ACC112 (cell line): ENCODE data around the gene PHAF1.
"Not testable (repeated sequence)": the region's sequence is repeated elsewhere in the genome, so short reads cannot be mapped to it uniquely, and the experiment has no call there.

Experiments
- H2AFZ ChIP-seq: fragments of 200-600 bp; sonication (generic); one replicate; pipeline ENCODE4 v1.6.0; 2017; ENCODE audit warnings: antibody characterized with exemption, low read length; ENCODE audit not compliant: unreplicated experiment
- H3K27ac ChIP-seq: fragments of 200-600 bp; sonication (generic); 2 replicates; pipeline ENCODE4 v1.5.1; 2014; ENCODE audit warnings: low read depth, mild to moderate bottlenecking, antibody characterized with exemption, low read length, moderate library complexity
- H3K27me3 ChIP-seq: fragments of 200-600 bp; sonication (generic); 2 replicates; pipeline ENCODE4 v1.6.1; 2014; ENCODE audit warnings: mild to moderate bottlenecking, antibody characterized with exemption, low read length, moderate library complexity, mixed read lengths; ENCODE audit not compliant: insufficient read depth
- H3K36me3 ChIP-seq: fragments of 200-600 bp; sonication (generic); 2 replicates; pipeline ENCODE4 v1.6.1; 2016; ENCODE audit warnings: mild to moderate bottlenecking, antibody characterized with exemption, low read length, moderate library complexity, mixed read lengths; ENCODE audit not compliant: insufficient read depth
- H3K4me1 ChIP-seq: fragments of 200-600 bp; sonication (generic); one replicate; pipeline ENCODE4 v1.6.1; 2016; ENCODE audit warnings: low read length, mixed read lengths; ENCODE audit not compliant: insufficient read depth, unreplicated experiment, control insufficient read depth
- H3K4me3 ChIP-seq: fragments of 200-600 bp; sonication (generic); 2 replicates; pipeline ENCODE4 v1.5.1; 2014; ENCODE audit warnings: mild to moderate bottlenecking, low read depth, low read length
- H3K79me2 ChIP-seq: fragments of 200-600 bp; sonication (generic); one replicate; pipeline ENCODE4 v1.6.0; 2016; ENCODE audit warnings: low read length; ENCODE audit not compliant: control insufficient read depth, unreplicated experiment, insufficient read depth

The PHAF1 gene

DNA sequence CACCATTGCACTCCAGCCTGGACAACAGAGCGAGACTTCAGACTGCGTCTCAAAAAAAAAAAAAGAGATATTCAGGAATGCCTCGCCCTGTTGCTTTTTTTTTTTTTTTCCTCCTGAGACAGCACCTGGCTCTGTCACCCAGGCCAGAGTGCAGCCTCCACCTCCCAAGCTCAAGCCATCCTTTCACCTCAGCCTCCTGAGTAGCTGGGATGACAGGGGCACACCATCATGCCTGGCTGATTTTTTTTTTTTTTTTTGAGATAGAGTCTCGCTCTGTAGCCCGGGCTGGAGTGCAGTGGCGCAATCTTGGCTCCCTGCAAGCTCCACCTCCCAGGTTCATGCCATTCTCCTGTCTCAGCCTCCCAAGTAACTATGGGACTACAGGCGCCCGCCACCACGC is 8.0 kb downstream of the PHAF1 start:
- Histone ChIP-seq H3K79me2 (peaks cover 31% of the 10 kb centered on the region), H3K27ac (no peak overlapping the region), H3K4me1 (peaks cover 26% of the 10 kb centered on the region), H3K36me3 (0 out of 2 replicates have a peak, but pooled peaks cover 7% of the 10 kb centered on the region), H2AFZ (no peak overlapping the region), H3K4me3 (no peak overlapping the region), H3K27me3 (no peaks in the 10 kb centered on the region)

DNA sequence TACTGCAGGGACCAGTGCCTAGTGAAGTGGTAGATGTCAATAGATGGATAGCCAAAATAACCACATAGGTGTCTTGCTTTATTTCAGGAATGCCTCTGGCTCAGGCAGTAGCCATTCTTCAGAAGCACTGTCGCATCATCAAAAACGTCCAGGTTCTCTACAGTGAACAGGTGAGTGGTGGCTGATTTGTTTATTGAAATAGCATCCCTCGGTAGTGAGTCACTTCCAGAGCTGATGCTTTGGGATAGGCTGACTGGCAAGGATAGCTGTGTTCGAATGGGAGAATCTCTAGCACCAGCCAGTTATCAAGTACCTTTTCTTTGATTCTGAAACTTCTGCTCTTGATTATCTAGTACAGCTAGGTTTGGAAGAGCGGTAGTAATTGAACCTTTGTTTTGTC is 10.3 kb downstream of the PHAF1 start:
- Histone ChIP-seq H2AFZ (no peak overlapping the region), H3K27ac (no peak overlapping the region), H3K4me3 (no peak overlapping the region), H3K36me3 (peaks cover 12% of the 10 kb centered on the region; the same call in 1 of the 2 replicates), H3K79me2 (peaks cover 21% of the 10 kb centered on the region), H3K4me1 (peaks cover 23% of the 10 kb centered on the region), H3K27me3 (no peaks in the 10 kb centered on the region)

DNA sequence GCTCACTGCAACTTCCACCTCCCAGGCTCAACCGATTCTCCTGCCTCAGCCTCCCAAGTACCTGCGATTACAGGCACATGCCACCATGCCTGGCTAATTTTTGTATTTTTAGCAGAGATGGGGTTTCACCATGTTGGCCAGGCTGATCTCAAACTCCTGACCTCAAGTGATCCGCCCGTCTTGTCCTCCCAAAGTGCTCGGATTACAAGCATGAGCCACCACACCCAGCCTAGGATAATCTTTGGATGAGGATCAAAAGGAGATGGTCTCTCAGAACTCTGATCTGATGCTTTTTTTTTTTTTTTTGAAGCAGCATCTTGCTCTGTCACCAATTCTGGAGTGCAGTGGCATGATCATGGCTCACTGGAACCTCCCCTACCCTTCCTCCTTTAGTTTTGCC is 13.1 kb downstream of the PHAF1 start:
- not testable (repeated sequence) for H2AFZ ChIP-seq, H3K79me2 ChIP-seq, H3K27me3 ChIP-seq, H3K4me3 ChIP-seq, H3K27ac ChIP-seq, H3K4me1 ChIP-seq
- H3K36me3 ChIP-seq: peaks cover 20% of the 10 kb centered on the region; the same call in 1 of the 2 replicates

DNA sequence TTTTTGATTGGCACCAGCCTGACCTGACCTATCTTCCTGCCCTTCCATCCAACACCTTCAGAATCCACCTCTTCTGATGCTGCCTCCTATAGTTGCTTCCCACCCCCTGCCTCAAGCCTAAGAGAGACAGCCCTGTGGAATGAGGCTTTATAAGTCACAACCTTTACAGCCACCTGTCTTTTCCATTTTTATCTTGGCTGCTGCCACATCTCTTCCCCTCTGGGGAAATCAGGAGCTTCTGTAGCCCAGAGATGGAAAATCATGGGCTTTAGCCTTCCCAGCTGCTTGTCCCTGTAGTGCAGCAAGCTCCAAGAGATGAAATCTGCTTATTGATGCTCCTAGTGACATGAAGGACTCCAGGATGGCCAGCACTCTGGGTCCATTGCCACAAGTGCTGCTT is 18.7 kb downstream of the PHAF1 start:
- Histone ChIP-seq H3K4me3 (no peak overlapping the region), H3K79me2 (no peaks in the 10 kb centered on the region), H3K27me3 (no peaks in the 10 kb centered on the region), H2AFZ (no peak overlapping the region), H3K36me3 (peaks cover 21% of the 10 kb centered on the region; the same call in 1 of the 2 replicates), H3K27ac (no peak overlapping the region), H3K4me1 (no peaks in the 10 kb centered on the region)

DNA sequence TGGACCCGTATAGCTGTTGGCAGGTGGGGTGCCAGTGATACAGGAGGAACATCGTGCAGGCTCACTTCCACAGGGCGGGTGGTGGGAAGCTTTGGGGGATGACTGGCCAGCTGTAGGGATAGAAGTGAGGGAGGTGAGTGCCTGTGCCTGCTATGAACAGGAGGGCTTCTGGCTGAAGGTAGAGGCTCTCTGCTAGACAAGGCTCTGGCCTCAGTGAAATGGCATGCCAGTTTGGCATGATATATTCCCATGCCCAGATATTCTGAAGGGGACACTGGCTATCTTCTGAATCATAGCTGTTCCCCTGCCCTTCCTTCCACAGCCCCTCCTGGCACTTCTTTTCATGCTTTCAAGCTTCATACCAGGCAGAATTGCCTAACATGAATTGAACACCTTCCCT is 19.1 kb downstream of the PHAF1 start:
- Histone ChIP-seq H3K27me3 (no peaks in the 10 kb centered on the region), H2AFZ (no peak overlapping the region), H3K4me3 (no peak overlapping the region), H3K36me3 (peaks cover 21% of the 10 kb centered on the region; the same call in 1 of the 2 replicates), H3K27ac (no peak overlapping the region), H3K4me1 (no peaks in the 10 kb centered on the region), H3K79me2 (no peaks in the 10 kb centered on the region)

DNA sequence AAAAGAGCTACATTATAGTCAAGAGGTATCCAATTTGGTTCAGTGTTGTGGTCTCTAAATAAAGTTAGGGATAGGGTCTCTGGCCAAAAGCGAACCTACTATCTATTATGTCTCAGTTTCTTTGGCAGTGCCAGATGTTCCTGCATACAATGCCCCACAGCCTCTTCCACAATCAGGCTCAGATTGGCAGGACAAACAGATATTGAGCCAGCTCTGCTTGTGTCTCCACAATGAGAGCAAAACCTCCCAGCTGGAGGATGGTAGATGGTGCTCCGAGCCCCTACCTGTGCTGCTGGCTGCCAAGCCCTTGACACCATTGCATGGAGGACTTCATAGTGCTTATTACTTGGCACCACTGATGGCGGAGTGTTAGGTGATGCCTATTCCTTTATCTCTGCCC is 19.7 kb downstream of the PHAF1 start:
- Histone ChIP-seq H3K79me2 (no peaks in the 10 kb centered on the region), H3K27ac (no peak overlapping the region), H3K4me1 (no peaks in the 10 kb centered on the region), H2AFZ (no peak overlapping the region), H3K4me3 (no peak overlapping the region), H3K36me3 (peaks cover 24% of the 10 kb centered on the region; the same call in 1 of the 2 replicates), H3K27me3 (no peaks in the 10 kb centered on the region)

DNA sequence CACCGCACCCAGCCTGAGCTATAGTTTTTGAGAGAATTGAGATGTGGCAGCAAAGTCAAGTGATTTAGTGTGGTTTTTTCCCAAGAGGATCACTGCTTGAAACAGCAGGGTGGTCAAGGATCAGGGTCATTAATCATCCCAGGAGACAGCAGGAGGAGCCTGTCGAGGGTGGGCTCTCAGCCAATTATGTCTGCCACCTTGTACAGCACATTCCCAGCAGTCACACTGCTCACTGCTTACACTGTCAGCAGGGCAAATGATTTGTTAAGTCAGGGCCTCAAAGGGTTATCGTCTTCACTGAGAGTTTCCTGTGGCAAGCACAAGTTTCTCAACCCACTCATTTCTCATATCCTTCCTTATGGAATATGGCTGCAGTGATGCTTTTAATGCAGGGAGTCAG is 27.9 kb downstream of the PHAF1 start:
- Histone ChIP-seq H3K36me3 (peaks cover 32% of the 10 kb centered on the region), H3K4me3 (no peak overlapping the region), H3K4me1 (no peaks in the 10 kb centered on the region), H3K27me3 (no peaks in the 10 kb centered on the region), H3K79me2 (no peaks in the 10 kb centered on the region), H3K27ac (no peak overlapping the region), H2AFZ (no peak overlapping the region)

DNA sequence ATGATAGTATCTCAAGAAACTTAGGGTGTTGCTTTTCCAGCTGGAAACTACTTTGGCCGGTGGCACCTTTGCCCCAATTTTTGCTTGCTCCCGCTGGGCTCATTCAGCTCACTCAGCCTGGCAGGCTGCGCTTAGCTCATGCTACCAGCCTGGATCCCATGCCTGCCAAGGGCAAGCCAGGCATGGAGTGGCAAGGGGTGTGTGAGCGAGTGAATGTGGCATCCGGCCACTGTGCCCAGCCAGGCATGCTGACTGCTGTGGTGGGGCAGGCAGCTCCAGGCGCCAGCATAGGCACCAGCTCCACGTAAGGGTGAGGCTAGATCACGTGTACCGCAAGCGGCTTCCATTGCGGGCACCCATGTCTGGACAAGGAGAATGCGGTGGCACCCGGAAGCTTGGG is 31.6 kb downstream of the PHAF1 start:
- Histone ChIP-seq H3K27me3 (no peaks in the 10 kb centered on the region), H3K79me2 (no peaks in the 10 kb centered on the region), H3K4me1 (no peaks in the 10 kb centered on the region), H2AFZ (no peak overlapping the region), H3K27ac (no peak overlapping the region), H3K4me3 (no peak overlapping the region), H3K36me3 (peaks cover 23% of the 10 kb centered on the region)

DNA sequence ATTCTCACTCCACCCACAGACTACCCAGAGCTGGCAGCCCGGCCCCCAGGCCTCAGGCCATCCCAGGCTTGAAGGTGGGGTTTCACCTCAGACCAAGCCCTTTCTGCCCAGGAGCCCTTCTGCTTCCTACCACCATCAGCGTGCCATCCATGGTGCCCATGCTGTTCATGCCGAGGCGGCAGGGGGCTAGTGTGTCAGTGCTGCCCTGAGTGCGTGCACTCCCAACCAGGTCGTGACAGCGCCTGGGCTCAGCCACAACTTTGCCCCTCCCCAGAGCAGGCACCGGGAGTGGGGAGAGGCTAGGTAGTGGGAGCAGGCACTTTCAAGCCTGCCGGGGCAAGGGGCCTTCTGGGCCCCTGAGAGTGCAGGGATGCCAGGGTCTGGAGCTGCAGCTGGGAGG is 32.6 kb downstream of the PHAF1 start:
- Histone ChIP-seq H3K36me3 (peaks cover 24% of the 10 kb centered on the region), H3K4me1 (no peaks in the 10 kb centered on the region), H3K79me2 (no peaks in the 10 kb centered on the region), H3K27ac (no peak overlapping the region), H3K27me3 (no peaks in the 10 kb centered on the region), H3K4me3 (no peak overlapping the region), H2AFZ (no peak overlapping the region)

DNA sequence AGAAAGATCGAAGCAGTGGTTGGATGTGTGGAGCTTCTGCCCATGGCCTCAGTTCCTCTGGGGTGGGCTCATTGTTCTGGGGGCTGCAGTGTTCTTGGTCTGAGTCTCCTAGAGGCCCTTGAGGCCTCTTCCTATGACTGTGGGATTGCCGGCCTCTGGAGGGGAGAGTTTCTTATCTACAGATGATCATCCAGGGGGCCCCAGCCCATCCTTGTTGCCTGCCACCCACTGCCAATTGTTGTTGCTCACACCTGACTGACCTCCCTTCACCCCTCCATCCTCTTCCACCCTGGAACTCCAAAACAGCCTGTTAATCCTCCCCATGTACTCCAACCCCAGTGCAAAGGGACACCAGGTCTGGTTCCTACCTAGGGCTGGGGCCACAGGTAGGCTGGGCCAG is 35.2 kb downstream of the PHAF1 start:
- no peaks in the 10 kb centered on the region for H3K27me3 ChIP-seq
- H3K4me3 ChIP-seq: no peak overlapping the region
- no peak overlapping the region for H3K27ac ChIP-seq
- peaks cover 6% of the 10 kb centered on the region for H3K79me2 ChIP-seq
- H3K4me1 ChIP-seq: no peaks in the 10 kb centered on the region
- peaks cover 35% of the 10 kb centered on the region for H3K36me3 ChIP-seq
- H2AFZ ChIP-seq: no peak overlapping the region

DNA sequence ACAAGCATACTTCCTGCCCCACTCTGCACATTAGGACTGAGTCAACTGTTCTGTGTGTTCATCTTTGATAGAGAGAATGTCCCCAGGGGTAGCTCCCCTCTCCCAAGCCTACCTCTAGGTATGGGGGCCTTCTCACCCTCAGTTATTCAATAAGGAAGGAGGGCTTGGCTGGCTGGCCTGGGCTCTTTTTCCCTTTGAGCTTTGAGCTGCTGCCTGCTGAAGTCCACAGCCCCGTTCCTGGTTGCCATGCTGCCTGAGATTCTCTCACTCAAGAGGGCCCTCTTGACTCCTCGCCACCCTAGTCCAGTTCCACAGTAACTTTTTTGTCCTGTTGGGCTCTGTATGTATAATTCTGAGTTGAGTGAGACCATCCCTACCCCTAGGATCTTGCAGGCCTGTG is 36.0 kb downstream of the PHAF1 start:
- Histone ChIP-seq H2AFZ (no peak overlapping the region), H3K4me1 (no peaks in the 10 kb centered on the region), H3K27me3 (no peaks in the 10 kb centered on the region), H3K79me2 (peaks cover 6% of the 10 kb centered on the region), H3K27ac (no peak overlapping the region), H3K36me3 (peaks cover 28% of the 10 kb centered on the region), H3K4me3 (no peak overlapping the region)
